H9 (cell line): Measurements from ENCODE around the gene GPR21. TPM values are rescaled to one million over a fixed set of nuclear protein-coding genes. Genes with fewer than 3 reads are reported as not detected.

Experiments
- DNase-seq: peaks from one replicate; pipeline ENCODE4 v3.0.0-alpha.2; 2017
- H2AFZ ChIP-seq: one replicate; pipeline ENCODE4 v1.6.1; 2013; ENCODE audit warnings: mild to moderate bottlenecking, low read length, control low read depth, moderate library complexity
- H2AK5ac ChIP-seq: 2 replicates; pipeline ENCODE4 v1.6.1; 2013; ENCODE audit warnings: low read length, control low read depth, mixed read lengths; ENCODE audit not compliant: insufficient read length
- H2BK120ac ChIP-seq: one replicate; pipeline ENCODE4 v1.6.1; 2013; ENCODE audit warnings: low read depth, mild to moderate bottlenecking, low read length, control low read depth, inconsistent platforms; ENCODE audit not compliant: poor library complexity, severe bottlenecking
- H2BK12ac ChIP-seq: 2 replicates; pipeline ENCODE4 v1.6.1; 2013; ENCODE audit warnings: low read length, control low read depth, mixed read lengths, low read depth; ENCODE audit not compliant: insufficient read length
- H2BK15ac ChIP-seq: 2 replicates; pipeline ENCODE4 v1.6.1; 2013; ENCODE audit warnings: low read depth, low read length, control low read depth
- H2BK20ac ChIP-seq: one replicate; pipeline ENCODE4 v1.6.1; 2013; ENCODE audit warnings: low read depth, mild to moderate bottlenecking, low read length, control low read depth, inconsistent platforms; ENCODE audit not compliant: poor library complexity, severe bottlenecking
- H2BK5ac ChIP-seq: 2 replicates; pipeline ENCODE4 v1.6.1; 2013; ENCODE audit warnings: low read length, control low read depth, mixed read lengths; ENCODE audit not compliant: insufficient read length
- H3K14ac ChIP-seq: 2 replicates; pipeline ENCODE4 v1.6.1; 2013; ENCODE audit warnings: low read length, control low read depth; ENCODE audit not compliant: insufficient read depth
- H3K18ac ChIP-seq: 2 replicates; pipeline ENCODE4 v1.6.1; 2013; ENCODE audit warnings: low read depth, mild to moderate bottlenecking, mixed read lengths, low read length, control low read depth; ENCODE audit not compliant: insufficient read length
- H3K23ac ChIP-seq: 2 replicates; pipeline ENCODE4 v1.6.1; 2013; ENCODE audit warnings: low read length, control low read depth, mixed read lengths, low read depth; ENCODE audit not compliant: insufficient read length
- H3K23me2 ChIP-seq: 2 replicates; pipeline ENCODE4 v1.6.1; 2013; ENCODE audit warnings: low read depth, mild to moderate bottlenecking, mixed read lengths, low read length, control low read depth; ENCODE audit not compliant: insufficient read length, poor library complexity, severe bottlenecking
- H3K27ac ChIP-seq: 2 replicates; pipeline ENCODE4 v1.5.1; 2013; ENCODE audit warnings: low read length, control low read depth, mixed read lengths, low read depth; ENCODE audit not compliant: insufficient read length
- H3K27me3 ChIP-seq: 2 replicates; pipeline ENCODE4 v1.6.1; 2013; ENCODE audit warnings: low read length, control low read depth, inconsistent platforms; ENCODE audit not compliant: insufficient read depth
- H3K4ac ChIP-seq: 2 replicates; pipeline ENCODE4 v1.6.1; 2013; ENCODE audit warnings: low read depth, mild to moderate bottlenecking, control low read depth, inconsistent platforms, low read length, moderate library complexity
- H3K4me1 ChIP-seq: 2 replicates; pipeline ENCODE4 v1.6.1; 2013; ENCODE audit warnings: low read length, control low read depth, inconsistent platforms; ENCODE audit not compliant: insufficient read depth
- H3K4me2 ChIP-seq: 2 replicates; pipeline ENCODE4 v1.6.1; 2013; ENCODE audit warnings: low read length, control low read depth, mixed read lengths; ENCODE audit not compliant: insufficient read length, insufficient read depth
- H3K56ac ChIP-seq: 2 replicates; pipeline ENCODE4 v1.6.1; 2013; ENCODE audit warnings: low read depth, mild to moderate bottlenecking, mixed read lengths, low read length, control low read depth; ENCODE audit not compliant: insufficient read length
- H3K79me1 ChIP-seq: 2 replicates; pipeline ENCODE4 v1.6.1; 2013; ENCODE audit warnings: low read depth, mild to moderate bottlenecking, moderate library complexity, low read length, control low read depth, inconsistent platforms; ENCODE audit not compliant: insufficient read depth, poor library complexity, severe bottlenecking
- H3K79me2 ChIP-seq: 2 replicates; pipeline ENCODE4 v1.6.1; 2013; ENCODE audit warnings: low read length, control low read depth, inconsistent platforms; ENCODE audit not compliant: insufficient read depth
- H3K9ac ChIP-seq: 2 replicates; pipeline ENCODE4 v1.6.1; 2013; ENCODE audit warnings: low read length, control low read depth, mixed read lengths; ENCODE audit not compliant: insufficient read length; ENCODE audit errors: extremely low read depth
- H3K9me3 ChIP-seq: one replicate; pipeline ENCODE4 v1.6.1; 2013; ENCODE audit warnings: low read depth, low read length, inconsistent platforms; ENCODE audit not compliant: control insufficient read depth
- H3T11ph ChIP-seq: one replicate; pipeline ENCODE4 v1.6.1; 2013; ENCODE audit warnings: mild to moderate bottlenecking, low read length, control low read depth, inconsistent platforms
- H4K20me1 ChIP-seq: one replicate; pipeline ENCODE4 v1.6.1; 2013; ENCODE audit not compliant: control insufficient read depth, insufficient read length, insufficient read depth
- H4K5ac ChIP-seq: 2 replicates; pipeline ENCODE4 v1.6.1; 2013; ENCODE audit warnings: low read depth, mild to moderate bottlenecking, mixed read lengths, low read length, control low read depth; ENCODE audit not compliant: insufficient read length
- H4K8ac ChIP-seq: replicated peaks from 2 replicates; pipeline ENCODE4 v1.6.1; 2013; ENCODE audit warnings: low read length, control low read depth, mixed read lengths, low read depth; ENCODE audit not compliant: insufficient read length
- H4K91ac ChIP-seq: 2 replicates; pipeline ENCODE4 v1.6.1; 2013; ENCODE audit warnings: low read depth, mild to moderate bottlenecking, moderate library complexity, mixed read lengths, low read length, control low read depth; ENCODE audit not compliant: insufficient read length
- H3K27ac Mint-ChIP-seq, 3 experiments: 2 replicates in 2 of 3; 3 replicates in 1 of 3; pipeline ENCODE4 v1.8.0; 2020 to 2021; ENCODE audit warnings: mixed read lengths in 3 of 3, mild to moderate bottlenecking in 1 of 3, moderate library complexity in 1 of 3
- H3K27me3 Mint-ChIP-seq: 2 replicates; pipeline ENCODE4 v1.8.0; 2021; ENCODE audit warnings: low read depth, mild to moderate bottlenecking, moderate library complexity, mixed read lengths
- H3K36me3 Mint-ChIP-seq, 3 experiments: 2 replicates in 2 of 3; 3 replicates in 1 of 3; pipeline ENCODE4 v1.8.0; 2020 to 2021; ENCODE audit warnings: low read depth in 3 of 3, mixed read lengths in 3 of 3; ENCODE audit not compliant: insufficient read depth in 1 of 3
- H3K4me1 Mint-ChIP-seq, 2 experiments: 2 replicates each; pipeline ENCODE4 v1.8.0; 2020; ENCODE audit warnings: mixed read lengths in 2 of 2
- H3K4me3 Mint-ChIP-seq, 2 experiments: 2 replicates in 1 of 2; 3 replicates in 1 of 2; pipeline ENCODE4 v1.8.0; 2020 to 2021; ENCODE audit warnings: mild to moderate bottlenecking in 2 of 2, mixed read lengths in 2 of 2, moderate library complexity in 1 of 2
- H3K9me3 Mint-ChIP-seq, 2 experiments: 2 replicates in 1 of 2; 3 replicates in 1 of 2; pipeline ENCODE4 v1.8.0; 2020; ENCODE audit warnings: mild to moderate bottlenecking in 2 of 2, mixed read lengths in 2 of 2, moderate library complexity in 1 of 2
- CTCF ChIP-seq: fragments of 200-600 bp; sonication (generic); conservative IDR thresholded peaks from 3 replicates; pipeline ENCODE4 v1.8.0; 2021; ENCODE audit warnings: antibody characterized with exemption, mild to moderate bottlenecking
- WGBS: extraction: QIAGEN DNeasy Blood & Tissue Kit; methylation state at CpG from one replicate; pipeline ENCODE4 v1.1.7; 2013; ENCODE audit warnings: missing lambda C conversion rate, low lambda C conversion rate, mixed read lengths; ENCODE audit not compliant: insufficient read length; ENCODE audit errors: extremely low coverage; 5-methylcytosine and 5-hydroxymethylcytosine counted together
- total RNA-seq: library from RNA; stranded (reverse); gene quantifications from 2 replicates; pipeline ENCODE4 v1.2.1, GENCODE V29; 2021

GPR21 gene
- total RNA-seq, 1 experiment from 2014 or later = 0.87 TPM

DNA sequence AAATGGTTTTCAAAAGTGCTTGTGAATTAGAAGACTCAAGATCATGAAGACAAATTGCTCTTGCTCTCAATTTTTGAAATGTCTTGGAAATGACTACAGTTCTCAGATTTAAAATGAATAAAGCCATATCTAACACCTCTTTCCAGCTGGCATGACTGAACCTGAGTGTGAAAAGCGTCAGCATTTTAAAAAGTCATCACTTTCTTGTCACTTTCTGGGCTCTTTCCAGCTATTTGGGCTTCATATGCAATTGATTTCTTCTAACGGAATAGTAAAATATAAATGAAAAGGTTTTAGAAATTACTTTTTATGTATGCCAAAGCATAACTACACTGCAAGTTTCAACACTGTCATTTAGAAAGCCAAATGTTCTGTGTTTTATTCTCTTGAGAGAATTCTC is 2.3 kb downstream of the GPR21 start:
- Histone ChIP-seq H3K79me2 (no peaks in the 10 kb centered on the region), H4K20me1 (no peaks in the 10 kb centered on the region), H3K9ac (no peak overlapping the region), H3K56ac (no peak overlapping the region), H3K27ac (no peak overlapping the region), H3K23me2 (no peaks in the 10 kb centered on the region), H3T11ph (no peak overlapping the region), H4K8ac (no peak overlapping the region), H4K91ac (no peak overlapping the region), H4K5ac (no peak overlapping the region), H2BK15ac (no peak overlapping the region), H2BK120ac (no peak overlapping the region), H3K4ac (no peak overlapping the region), H2AFZ (no peak overlapping the region), H3K14ac (no peak overlapping the region), H3K79me1 (no peaks in the 10 kb centered on the region), H2BK5ac (no peak overlapping the region), H2BK20ac (no peak overlapping the region), H2AK5ac (no peak overlapping the region), H3K4me1 (no peaks in the 10 kb centered on the region), H3K18ac (no peak overlapping the region), H3K4me2 (no peak overlapping the region), H2BK12ac (no peak overlapping the region), H3K9me3 (no peaks in the 10 kb centered on the region), H3K23ac (no peak overlapping the region), H3K27me3 (no peaks in the 10 kb centered on the region)
- TF ChIP-seq CTCF = no peak
- WGBS = no CpG with 5 or more reads among the region's 2 CpGs
- H3K9me3 Mint-ChIP-seq = no peaks in the 10 kb centered on the region
- H3K27ac Mint-ChIP-seq = no peak overlapping the region
- no peak overlapping the region for H3K4me3 Mint-ChIP-seq
- no peaks in the 10 kb centered on the region for H3K27me3 Mint-ChIP-seq
- H3K36me3 Mint-ChIP-seq = peaks cover 0 to 13% (median 4%) of the 10 kb centered on the region in 3 experiments; a peak in 4 of 7 replicates
- H3K4me1 Mint-ChIP-seq = peaks cover 0 to 11% of the 10 kb centered on the region in 2 experiments; a peak in 2 of 4 replicates
- no peak for DNase-seq
